Neural crest cell (in vitro differentiated cells): ENCODE data around the gene ANGEL2. TPM values are rescaled to one million over a fixed set of nuclear protein-coding genes. Genes with fewer than 3 reads are reported as not detected.

Experiments
- DNase-seq: peaks from one replicate; pipeline ENCODE4 v3.0.0; 2021; ENCODE audit warnings: low read depth, mixed read lengths, low spot score
- H3K27ac Mint-ChIP-seq: one replicate; pipeline ENCODE4 v1.8.0; 2021; ENCODE audit warnings: mild to moderate bottlenecking, mixed read lengths; ENCODE audit not compliant: unreplicated experiment
- H3K27me3 Mint-ChIP-seq: 2 replicates; pipeline ENCODE4 v1.8.0; 2021; ENCODE audit warnings: low read depth, mild to moderate bottlenecking, mixed read lengths
- H3K36me3 Mint-ChIP-seq: 2 replicates; pipeline ENCODE4 v1.8.0; 2021; ENCODE audit warnings: low read depth, mild to moderate bottlenecking, mixed read lengths
- H3K4me1 Mint-ChIP-seq: 2 replicates; pipeline ENCODE4 v1.8.0; 2021; ENCODE audit warnings: mixed read lengths
- H3K4me3 Mint-ChIP-seq: one replicate; pipeline ENCODE4 v1.8.0; 2021; ENCODE audit warnings: mild to moderate bottlenecking, mixed read lengths
- H3K9me3 Mint-ChIP-seq: 2 replicates; pipeline ENCODE4 v1.8.0; 2021; ENCODE audit warnings: mixed read lengths
- CTCF ChIP-seq: fragments of 200-600 bp; sonication (generic); conservative IDR thresholded peaks from 2 replicates; pipeline ENCODE4 v1.5.0; 2021; ENCODE audit warnings: antibody characterized with exemption, mild to moderate bottlenecking
- total RNA-seq: library from RNA; stranded (reverse); gene quantifications from 2 replicates; pipeline ENCODE4 v1.2.1, GENCODE V29; 2021

The ANGEL2 gene
- total RNA-seq, 1 donor from 2014 or later, result 49.0 TPM

GRCh38 chr1:212949771-212950170 lies 65.9 kb downstream of the ANGEL2 start:
- peaks cover 8% of the 10 kb centered on the region for H3K9me3 Mint-ChIP-seq
- H3K27me3 Mint-ChIP-seq, result peaks cover 12% of the 10 kb centered on the region
- H3K4me3 Mint-ChIP-seq, result peak overlapping the region; percentile 88
- no peak for DNase-seq
- no peak for TF ChIP-seq CTCF
- no peak overlapping the region for H3K27ac Mint-ChIP-seq
- peaks cover 25% of the 10 kb centered on the region for H3K4me1 Mint-ChIP-seq
- H3K36me3 Mint-ChIP-seq, result no peaks in the 10 kb centered on the region

- Mint-ChIP-seq H3K27me3 (peaks cover 4% of the 10 kb centered on the region), H3K4me3 (no peak overlapping the region), H3K27ac (no peak overlapping the region), H3K9me3 (peaks cover 8% of the 10 kb centered on the region), H3K4me1 (peaks cover 11% of the 10 kb centered on the region), H3K36me3 (no peaks in the 10 kb centered on the region)
- TF ChIP-seq CTCF, result no peak
- no peak for DNase-seq
These were observed 68.8 kb downstream of the ANGEL2 start for GRCh38 chr1:212946872-212947271.

GRCh38 chr1:212945463-212946160 lies 70.1 kb downstream of the ANGEL2 start:
- Mint-ChIP-seq H3K4me1 (peaks cover 9% of the 10 kb centered on the region), H3K27me3 (peaks cover 2% of the 10 kb centered on the region), H3K36me3 (no peaks in the 10 kb centered on the region), H3K9me3 (peaks cover 8% of the 10 kb centered on the region), H3K27ac (no peak overlapping the region), H3K4me3 (no peak overlapping the region)
- TF ChIP-seq CTCF, result no peak
- no peak for DNase-seq

GRCh38 chr1:212945056-212945455 lies 70.6 kb downstream of the ANGEL2 start:
- Mint-ChIP-seq H3K4me3 (no peak overlapping the region), H3K9me3 (peaks cover 11% of the 10 kb centered on the region), H3K36me3 (no peaks in the 10 kb centered on the region), H3K27me3 (peaks cover 2% of the 10 kb centered on the region), H3K4me1 (peaks cover 5% of the 10 kb centered on the region), H3K27ac (no peak overlapping the region)
- TF ChIP-seq CTCF, result no peak
- DNase-seq, result no peak

- no peak overlapping the region for H3K4me3 Mint-ChIP-seq
- H3K27me3 Mint-ChIP-seq, result peaks cover 2% of the 10 kb centered on the region
- no peak for DNase-seq
- no peaks in the 10 kb centered on the region for H3K4me1 Mint-ChIP-seq
- H3K9me3 Mint-ChIP-seq, result peaks cover 14% of the 10 kb centered on the region
- TF ChIP-seq CTCF, result no peak
- H3K36me3 Mint-ChIP-seq, result no peaks in the 10 kb centered on the region
- H3K27ac Mint-ChIP-seq, result no peak overlapping the region
These were observed 71.3 kb downstream of the ANGEL2 start for GRCh38 chr1:212944229-212944901.
